Activated B cell treated with CpG ODN at 0.5 μM for 24 hours (primary cell): ENCODE data around the gene FAT2. TPM values are rescaled to one million over a fixed set of nuclear protein-coding genes. Genes with fewer than 3 reads are reported as not detected.

Experiments used
- ATAC-seq: fragments of 200-7000 bp; cut with Tn5 transposase; one replicate; pipeline ENCODE4 v1.10.0; 2021; ENCODE audit warnings: low read depth, mild to moderate bottlenecking, moderate library complexity
- CTCF ChIA-PET: fragments of 350-600 bp; sonication (Branson Sonifier 250); formaldehyde crosslinking; loops from one replicate; lab custom pipeline; 2021; ENCODE audit warnings: antibody characterized with exemption; lab: Charles Lee
- POLR2A ChIA-PET: fragments of 350-600 bp; sonication (Branson Sonifier 250); formaldehyde crosslinking; loops from one replicate; lab custom pipeline; 2021; ENCODE audit warnings: antibody characterized with exemption; lab: Charles Lee
- DNase-seq: peaks from one replicate; pipeline ENCODE4 v3.0.0; 2022
- H3K27ac Mint-ChIP-seq: one replicate; pipeline ENCODE4 v1.8.0; 2020; ENCODE audit warnings: mixed read lengths
- H3K27me3 Mint-ChIP-seq: one replicate; pipeline ENCODE4 v1.8.0; 2021; ENCODE audit warnings: mixed read lengths
- H3K36me3 Mint-ChIP-seq: one replicate; pipeline ENCODE4 v1.8.0; 2021; ENCODE audit warnings: low read depth, mixed read lengths
- H3K4me1 Mint-ChIP-seq: one replicate; pipeline ENCODE4 v1.8.0; 2021; ENCODE audit warnings: mixed read lengths
- H3K4me3 Mint-ChIP-seq: one replicate; pipeline ENCODE4 v1.8.0; 2020; ENCODE audit warnings: mild to moderate bottlenecking, mixed read lengths
- H3K9me3 Mint-ChIP-seq: one replicate; pipeline ENCODE4 v1.8.0; 2020; ENCODE audit warnings: mixed read lengths
- intact Hi-C: fragments of 100-400 bp; cut with micrococcal nuclease; formaldehyde crosslinking; loops from one replicate; pipeline ENCODE4 v1.15.1; 2024
- total RNA-seq: library from RNA; stranded (reverse); gene quantifications from 2 replicates; pipeline ENCODE4 v1.2.3, GENCODE V29; 2022
- TF ChIP-seq, protein P1 (sequence below): fragments of 200-600 bp; IDR thresholded peaks from one replicate; pipeline ENCODE4 v1.8.0; 2022; ENCODE audit warnings: antibody characterized with exemption, mild to moderate bottlenecking

FAT2 gene
- total RNA-seq, 1 donor from 2014 or later, result 0.02 TPM

DNA sequence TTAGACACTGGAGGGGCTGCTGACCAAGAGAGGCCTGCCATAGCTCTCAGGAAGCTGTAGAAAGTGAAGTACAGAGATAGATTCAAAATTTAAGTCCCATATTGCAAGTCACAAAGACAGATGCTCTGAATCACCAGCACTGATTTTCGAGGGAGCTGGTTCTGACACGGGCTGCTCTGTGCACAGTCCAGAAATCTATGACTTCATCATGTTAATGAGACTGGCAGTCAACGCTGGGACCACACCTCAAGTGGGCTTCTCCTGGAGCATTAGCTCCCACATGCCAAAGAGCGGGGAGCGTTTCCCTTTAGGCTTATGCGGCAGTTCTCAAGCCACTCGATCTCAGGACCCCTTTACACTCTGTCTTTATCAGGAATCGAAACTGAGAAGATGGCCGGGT lies 34.2 kb upstream of the FAT2 start:
- Mint-ChIP-seq H3K9me3 (no peaks in the 10 kb centered on the region), H3K27me3 (peaks cover 19% of the 10 kb centered on the region), H3K36me3 (no peaks in the 10 kb centered on the region), H3K4me3 (no peak overlapping the region), H3K27ac (no peak overlapping the region), H3K4me1 (no peaks in the 10 kb centered on the region)
- ChIA-PET POLR2A (no interaction called here), CTCF (no interaction called here)
- DNase-seq, result no peak
- ATAC-seq, result no peak
- TF ChIP-seq, protein P1, sequence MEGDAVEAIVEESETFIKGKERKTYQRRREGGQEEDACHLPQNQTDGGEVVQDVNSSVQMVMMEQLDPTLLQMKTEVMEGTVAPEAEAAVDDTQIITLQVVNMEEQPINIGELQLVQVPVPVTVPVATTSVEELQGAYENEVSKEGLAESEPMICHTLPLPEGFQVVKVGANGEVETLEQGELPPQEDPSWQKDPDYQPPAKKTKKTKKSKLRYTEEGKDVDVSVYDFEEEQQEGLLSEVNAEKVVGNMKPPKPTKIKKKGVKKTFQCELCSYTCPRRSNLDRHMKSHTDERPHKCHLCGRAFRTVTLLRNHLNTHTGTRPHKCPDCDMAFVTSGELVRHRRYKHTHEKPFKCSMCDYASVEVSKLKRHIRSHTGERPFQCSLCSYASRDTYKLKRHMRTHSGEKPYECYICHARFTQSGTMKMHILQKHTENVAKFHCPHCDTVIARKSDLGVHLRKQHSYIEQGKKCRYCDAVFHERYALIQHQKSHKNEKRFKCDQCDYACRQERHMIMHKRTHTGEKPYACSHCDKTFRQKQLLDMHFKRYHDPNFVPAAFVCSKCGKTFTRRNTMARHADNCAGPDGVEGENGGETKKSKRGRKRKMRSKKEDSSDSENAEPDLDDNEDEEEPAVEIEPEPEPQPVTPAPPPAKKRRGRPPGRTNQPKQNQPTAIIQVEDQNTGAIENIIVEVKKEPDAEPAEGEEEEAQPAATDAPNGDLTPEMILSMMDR, result no peak
- intact Hi-C loops, result no loop called here

DNA sequence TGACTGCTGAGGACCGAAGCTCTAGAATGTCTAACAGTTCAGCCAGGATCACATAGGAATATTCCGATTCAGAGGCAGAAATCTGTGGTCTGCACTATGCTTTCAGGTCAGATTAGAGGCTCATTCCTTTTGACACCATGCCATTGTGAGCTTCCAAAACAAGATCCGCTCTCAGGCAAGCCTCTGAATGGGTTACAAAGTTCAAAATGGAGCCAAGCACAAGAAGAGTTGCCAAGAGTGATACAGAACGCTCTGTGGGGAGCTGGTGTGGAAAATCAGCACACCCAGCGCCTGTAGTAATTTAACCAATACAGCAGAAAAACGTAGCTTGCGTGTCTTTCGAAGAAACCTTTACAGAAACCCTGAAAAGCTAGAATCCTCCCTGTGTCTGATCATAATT lies 33.3 kb upstream of the FAT2 start:
- CTCF ChIA-PET, result no interaction called here
- POLR2A ChIA-PET, result no interaction called here

DNA sequence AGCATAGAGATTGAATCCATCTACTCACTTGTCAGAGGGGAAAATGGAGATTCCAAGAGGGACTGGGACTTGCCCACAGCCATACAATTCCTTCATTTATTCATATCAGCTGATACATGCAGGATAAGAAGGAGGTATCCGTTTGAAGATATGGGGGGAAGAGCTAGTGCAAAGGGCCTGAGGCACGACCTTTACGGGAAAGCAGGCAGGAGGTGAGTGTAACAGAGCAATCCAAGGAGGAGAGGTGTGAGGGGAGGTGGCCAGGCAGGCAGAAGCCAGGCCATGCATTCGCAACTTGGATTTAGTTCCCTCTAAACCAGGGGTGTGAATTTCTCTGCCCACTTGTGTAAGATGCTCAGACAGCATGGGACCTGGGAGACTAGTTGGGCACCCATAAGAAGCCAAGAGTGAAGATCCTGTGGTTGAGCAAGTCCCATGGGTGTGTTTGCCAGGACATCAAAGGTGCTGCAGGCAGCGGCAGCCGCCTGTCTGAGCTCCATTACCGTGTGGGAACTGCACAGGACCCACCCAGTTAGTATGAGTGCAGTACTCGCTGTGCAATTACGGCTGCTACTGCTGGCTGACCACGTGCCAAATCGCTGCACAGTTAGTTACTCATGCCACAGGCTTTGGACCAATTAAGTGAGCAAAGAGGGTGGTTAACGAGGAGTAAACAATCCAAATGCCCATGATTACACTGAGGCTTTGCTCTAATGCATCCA lies 31.4 kb upstream of the FAT2 start:
- CTCF ChIA-PET, result no interaction called here
- intact Hi-C loops, result no loop called here

More for the DNA sequence above, 33.3 kb upstream of the FAT2 start:
- TF ChIP-seq, protein P1, result no peak
- intact Hi-C loops, result no loop called here
- no peak overlapping the region for H3K4me3 Mint-ChIP-seq
- no peaks in the 10 kb centered on the region for H3K4me1 Mint-ChIP-seq
- peaks cover 19% of the 10 kb centered on the region for H3K27me3 Mint-ChIP-seq
- H3K36me3 Mint-ChIP-seq, result no peaks in the 10 kb centered on the region
- ATAC-seq, result no peak
- DNase-seq, result no peak
- H3K27ac Mint-ChIP-seq, result no peak overlapping the region
- no peaks in the 10 kb centered on the region for H3K9me3 Mint-ChIP-seq

DNA sequence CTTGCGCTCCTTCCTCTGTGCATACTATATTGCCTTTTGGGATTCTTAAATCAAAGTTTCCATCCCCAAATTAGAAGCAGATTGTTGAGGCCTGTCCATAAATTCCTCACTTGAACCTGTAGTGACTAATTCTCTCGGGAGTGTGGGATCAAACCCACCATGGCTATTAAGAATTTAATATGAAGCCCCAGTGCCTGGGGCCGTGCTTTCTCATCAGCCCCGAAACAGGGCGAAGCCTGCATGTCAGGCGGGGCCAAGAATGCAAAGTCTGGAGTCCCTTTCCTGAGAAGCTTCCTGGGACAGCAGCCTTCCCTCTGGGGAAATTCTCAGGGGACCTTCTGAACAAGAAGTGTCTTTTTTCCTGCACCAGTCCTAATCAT lies 29.3 kb upstream of the FAT2 start:
- Mint-ChIP-seq H3K36me3 (no peaks in the 10 kb centered on the region), H3K4me1 (no peaks in the 10 kb centered on the region), H3K9me3 (no peaks in the 10 kb centered on the region), H3K27ac (no peak overlapping the region), H3K4me3 (no peak overlapping the region), H3K27me3 (peaks cover 31% of the 10 kb centered on the region)
- ATAC-seq (no peak), DNase-seq (no peak)
- ChIA-PET CTCF (no interaction called here), POLR2A (no interaction called here)
- intact Hi-C loops, result no loop called here
- TF ChIP-seq, protein P1, result no peak

More for the DNA sequence above, 31.4 kb upstream of the FAT2 start:
- Mint-ChIP-seq H3K27ac (no peak overlapping the region), H3K27me3 (peaks cover 19% of the 10 kb centered on the region), H3K4me3 (no peak overlapping the region), H3K36me3 (no peaks in the 10 kb centered on the region), H3K9me3 (no peaks in the 10 kb centered on the region), H3K4me1 (no peaks in the 10 kb centered on the region)
- ATAC-seq, result no peak
- TF ChIP-seq, protein P1, result no peak
- DNase-seq, result no peak
- POLR2A ChIA-PET, result no interaction called here

DNA sequence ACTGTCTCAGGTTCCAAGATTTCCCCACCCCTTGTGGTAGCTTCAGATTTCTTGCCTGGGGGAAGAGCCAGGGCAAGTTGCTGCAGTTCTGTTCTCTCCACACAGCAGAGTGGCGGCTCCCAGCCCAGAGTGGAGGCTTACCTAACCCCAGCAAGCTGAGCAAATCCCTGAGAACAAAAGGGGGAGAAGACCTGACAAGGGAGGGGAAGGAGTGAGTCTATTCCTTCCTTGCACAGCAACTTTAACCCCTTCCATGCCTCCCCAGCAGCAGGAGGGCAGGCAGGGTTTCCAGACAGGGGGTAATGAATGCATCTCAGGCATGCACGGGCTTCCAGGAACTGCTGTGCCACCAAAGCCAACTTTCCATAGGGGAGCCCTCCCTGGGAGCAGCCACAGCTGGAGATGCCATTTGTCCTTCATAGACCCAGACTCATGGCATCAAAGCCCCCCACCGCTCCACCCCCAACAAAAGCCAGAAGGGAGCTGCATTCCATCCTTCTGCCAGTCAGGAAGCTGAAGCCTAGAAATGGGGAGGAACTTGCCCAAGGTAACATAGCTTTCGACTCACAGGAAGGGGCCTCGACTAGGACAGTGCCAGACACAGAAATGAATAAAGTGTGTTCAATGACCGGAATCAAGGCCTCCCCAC lies 28.8 kb upstream of the FAT2 start:
- ChIA-PET CTCF (no interaction called here), POLR2A (no interaction called here)
- no peaks in the 10 kb centered on the region for H3K4me1 Mint-ChIP-seq
- H3K27ac Mint-ChIP-seq, result no peak overlapping the region
- H3K9me3 Mint-ChIP-seq, result no peaks in the 10 kb centered on the region
- ATAC-seq (no peak), DNase-seq (no peak)
- no peak overlapping the region for H3K4me3 Mint-ChIP-seq
- intact Hi-C loops, result no loop called here
- H3K36me3 Mint-ChIP-seq, result no peaks in the 10 kb centered on the region
- TF ChIP-seq, protein P1, result no peak
- peaks cover 33% of the 10 kb centered on the region for H3K27me3 Mint-ChIP-seq
